GM21737 (cell line): ENCODE data around the gene CELF5.
"Not testable (repeated sequence)": the region's sequence is repeated elsewhere in the genome, so short reads cannot be mapped to it uniquely, and the experiment has no call there.

Source experiments
- ATAC-seq: cut with Tn5 transposase; IDR thresholded peaks from one replicate; pipeline ENCODE4 v1.9.1; 2021; ENCODE audit warnings: mild to moderate bottlenecking, moderate library complexity; ENCODE audit not compliant: unreplicated experiment

The CELF5 gene

GRCh38 chr19:3340340-3340739 lies 115.9 kb downstream of the CELF5 start:
- ATAC-seq, result no peak

- ATAC-seq, result no peak
Observed at GRCh38 chr19:3342246-3342645, 117.8 kb downstream of the CELF5 start.

DNA sequence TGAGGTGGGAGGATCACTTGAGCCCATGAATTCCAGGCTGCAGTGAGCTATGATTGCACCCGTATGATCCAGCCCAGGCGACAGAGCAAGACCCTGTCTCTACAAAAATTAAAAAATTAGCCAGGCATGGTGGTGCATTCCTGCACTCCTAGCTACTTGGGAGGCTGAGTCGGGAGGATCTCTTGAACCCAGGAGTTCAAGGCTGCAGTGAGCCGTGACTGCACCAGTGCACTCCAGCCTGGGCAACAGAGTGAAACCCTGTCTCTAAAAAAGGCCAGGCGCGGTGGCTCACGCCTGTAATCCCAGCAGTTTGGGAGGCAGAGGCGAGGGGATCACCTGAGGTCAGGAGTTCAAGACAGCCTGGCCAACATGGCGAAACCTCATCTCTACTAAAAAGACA lies 118.5 kb downstream of the CELF5 start:
- not testable (repeated sequence) for ATAC-seq

GRCh38 chr19:3343619-3344502 lies 119.4 kb downstream of the CELF5 start:
- ATAC-seq, result no peak

GRCh38 chr19:3344608-3345598 lies 120.4 kb downstream of the CELF5 start:
- ATAC-seq, result no peak

- no peak for ATAC-seq
Observed at GRCh38 chr19:3345850-3346460, 121.5 kb downstream of the CELF5 start.
